Hindlimb muscle (tissue), 1 donor: ENCODE measurements around the gene TBC1D2. TPM values are rescaled to one million over a fixed set of nuclear protein-coding genes. Genes with fewer than 3 reads are reported as not detected.
A peak's percentile ranks its signal among the peaks of the same experiment; 100 is the strongest.

Source experiments
- DNase-seq: peaks from one replicate; pipeline ENCODE4 v3.0.0-alpha.2; 2013
- polyA plus RNA-seq: library from polyadenylated mRNA; unstranded; fragments of 120-200 nt; gene quantifications from one replicate; pipeline ENCODE4 v1.2.1, GENCODE V29; 2013; ENCODE audit not compliant: insufficient read length

TBC1D2 gene
- polyA plus RNA-seq, 1 donor = 3.6 TPM

DNA sequence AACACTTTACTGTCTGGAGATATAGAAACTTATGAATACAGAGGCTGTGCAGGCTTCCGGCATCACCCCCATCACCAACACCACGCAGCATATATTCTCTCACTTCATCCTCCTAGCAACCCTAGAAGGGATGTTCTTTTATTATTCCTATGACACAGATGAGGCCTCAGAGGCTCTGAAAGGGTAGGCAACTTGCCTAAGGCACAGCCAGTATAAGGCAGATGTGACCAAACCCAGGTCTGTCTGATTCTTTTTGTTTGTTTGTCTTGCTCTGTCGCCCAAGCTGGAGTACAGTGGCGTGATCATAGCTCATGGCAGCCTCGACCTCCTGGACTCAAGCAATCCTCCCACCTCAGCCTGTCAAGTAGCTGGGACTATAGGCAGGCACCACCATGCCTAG lies 40.2 kb downstream of the TBC1D2 start:
- DNase-seq = no peak

- DNase-seq = no peak
These were observed 40.6 kb downstream of the TBC1D2 start for GRCh38 chr9:98214811-98215210.

GRCh38 chr9:98211260-98211659 lies 44.2 kb downstream of the TBC1D2 start:
- no peak for DNase-seq

DNA sequence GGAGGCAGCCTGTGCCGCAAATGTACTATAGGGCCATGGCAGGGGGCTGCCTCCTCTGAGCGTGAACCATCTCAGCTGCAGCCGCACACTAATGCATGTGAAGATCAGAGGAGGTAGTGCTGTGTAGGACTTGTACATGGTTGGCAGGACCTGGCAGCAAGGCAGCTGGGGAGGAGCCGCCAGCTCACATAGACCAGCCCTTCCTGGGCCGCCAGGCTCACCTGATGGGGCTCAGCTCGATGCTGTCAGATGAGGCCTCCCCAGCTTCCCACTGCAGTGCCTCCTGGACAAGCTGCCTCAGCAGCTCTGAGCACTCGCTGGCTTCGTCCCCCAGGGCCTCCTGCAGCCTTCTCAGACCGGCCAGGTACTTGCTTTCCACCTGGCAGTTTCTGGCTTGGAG lies 45.0 kb downstream of the TBC1D2 start:
- no peak for DNase-seq

DNA sequence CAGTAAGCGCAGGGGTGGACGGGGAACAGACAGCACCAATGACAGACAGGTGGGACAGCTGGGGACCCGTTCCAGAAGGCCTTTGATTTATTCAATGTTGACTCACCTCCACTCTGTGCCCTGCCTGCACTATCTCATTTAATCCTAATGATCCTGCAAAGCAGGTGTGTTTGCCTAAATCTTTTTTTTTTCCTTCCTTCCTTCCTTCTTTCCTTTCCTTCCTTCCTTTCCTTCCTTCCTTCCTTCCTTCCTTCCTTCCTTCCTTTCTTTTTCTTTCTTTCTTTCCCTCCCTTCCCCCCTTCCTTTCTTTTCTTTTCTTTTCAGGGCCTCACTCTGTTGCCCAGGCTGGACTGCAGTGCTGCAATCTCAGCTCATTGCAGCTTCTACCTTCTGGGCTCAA lies 45.9 kb downstream of the TBC1D2 start:
- DNase-seq = no peak

- no peak for DNase-seq
These were observed 46.8 kb downstream of the TBC1D2 start for GRCh38 chr9:98208635-98209034.

GRCh38 chr9:98207606-98208005 lies 47.8 kb downstream of the TBC1D2 start:
- DNase-seq = no peak

DNA sequence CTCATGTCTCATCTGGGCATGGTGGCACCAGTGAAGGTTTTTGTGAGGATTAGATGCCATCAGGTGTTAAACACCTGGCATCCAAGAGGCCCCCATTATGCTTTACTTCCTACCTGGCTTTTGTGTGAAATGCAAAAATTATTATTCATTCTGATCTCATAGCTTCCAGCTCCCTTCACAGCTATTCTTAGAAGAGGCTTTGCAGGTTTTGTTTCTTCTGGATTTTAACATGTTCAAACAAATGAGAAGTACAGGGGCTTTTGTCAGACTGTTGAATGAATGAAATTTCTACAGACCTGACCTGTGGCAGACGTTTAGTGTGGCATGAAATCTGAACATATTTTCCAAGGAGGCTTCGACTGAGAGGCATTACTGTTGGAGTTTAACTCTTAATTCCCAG lies 48.7 kb downstream of the TBC1D2 start:
- no peak for DNase-seq

- no peak for DNase-seq
These were observed 50.8 kb downstream of the TBC1D2 start for GRCh38 chr9:98204692-98205091.

DNA sequence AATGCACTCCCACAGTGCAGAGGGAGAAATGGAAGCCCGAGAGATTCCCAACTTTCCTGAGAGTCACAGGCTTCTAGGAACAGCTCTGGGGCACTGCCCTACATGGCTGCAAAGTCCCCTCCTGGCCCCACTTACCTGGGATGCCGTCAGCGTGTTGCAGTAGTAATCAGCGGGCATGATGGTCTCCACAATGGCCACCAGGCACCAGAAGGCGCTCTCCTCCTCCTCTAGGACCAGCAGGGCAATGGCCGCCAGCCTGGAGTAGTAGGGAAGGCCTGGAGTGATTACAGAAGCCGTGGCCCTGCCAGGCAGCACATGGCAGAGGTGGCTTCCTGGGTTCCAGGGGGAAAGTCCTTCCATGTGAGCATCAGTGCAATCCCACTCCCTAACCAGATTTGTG lies 52.3 kb downstream of the TBC1D2 start:
- no peak for DNase-seq

GRCh38 chr9:98202252-98202651 lies 53.2 kb downstream of the TBC1D2 start:
- no peak for DNase-seq

DNA sequence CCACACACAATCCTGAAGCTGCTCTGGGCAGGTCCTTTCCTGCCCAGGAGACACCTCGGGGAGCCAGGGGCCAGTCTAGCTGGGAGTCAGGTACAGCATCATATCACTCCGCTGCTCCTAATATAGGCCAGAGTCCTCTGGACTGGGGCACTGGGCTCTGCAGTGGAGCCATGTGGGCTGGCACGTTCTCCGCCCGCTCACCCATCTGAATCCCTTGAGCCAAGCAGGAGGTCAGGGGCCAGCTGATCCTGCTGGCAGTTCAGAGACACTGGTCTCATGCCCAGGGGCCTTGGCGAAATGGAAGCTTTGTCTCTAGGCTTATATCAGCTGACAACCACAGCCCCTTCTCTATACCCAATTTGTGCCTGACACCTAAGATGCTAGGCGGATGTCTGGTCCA lies 53.7 kb downstream of the TBC1D2 start:
- no peak for DNase-seq

DNA sequence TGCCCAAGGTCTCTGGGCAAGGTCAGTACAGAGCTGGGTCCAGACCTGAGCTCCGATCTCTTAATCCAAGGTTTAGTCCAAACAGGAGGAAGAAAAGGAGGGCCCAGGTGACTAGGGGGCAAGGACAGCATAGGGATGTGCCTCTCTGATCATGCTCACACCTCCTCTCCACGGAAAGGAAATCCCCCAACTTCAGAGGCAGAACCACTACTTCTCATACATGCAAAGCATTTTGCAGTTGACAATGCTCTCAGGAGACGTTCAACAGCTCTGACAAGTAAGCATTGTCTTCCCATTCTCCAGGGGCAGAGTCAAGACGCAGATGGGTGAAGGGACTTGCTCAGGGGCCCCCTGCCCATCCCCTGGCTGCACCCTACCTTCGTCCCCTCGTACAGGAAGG lies 54.3 kb downstream of the TBC1D2 start:
- no peak for DNase-seq

DNA sequence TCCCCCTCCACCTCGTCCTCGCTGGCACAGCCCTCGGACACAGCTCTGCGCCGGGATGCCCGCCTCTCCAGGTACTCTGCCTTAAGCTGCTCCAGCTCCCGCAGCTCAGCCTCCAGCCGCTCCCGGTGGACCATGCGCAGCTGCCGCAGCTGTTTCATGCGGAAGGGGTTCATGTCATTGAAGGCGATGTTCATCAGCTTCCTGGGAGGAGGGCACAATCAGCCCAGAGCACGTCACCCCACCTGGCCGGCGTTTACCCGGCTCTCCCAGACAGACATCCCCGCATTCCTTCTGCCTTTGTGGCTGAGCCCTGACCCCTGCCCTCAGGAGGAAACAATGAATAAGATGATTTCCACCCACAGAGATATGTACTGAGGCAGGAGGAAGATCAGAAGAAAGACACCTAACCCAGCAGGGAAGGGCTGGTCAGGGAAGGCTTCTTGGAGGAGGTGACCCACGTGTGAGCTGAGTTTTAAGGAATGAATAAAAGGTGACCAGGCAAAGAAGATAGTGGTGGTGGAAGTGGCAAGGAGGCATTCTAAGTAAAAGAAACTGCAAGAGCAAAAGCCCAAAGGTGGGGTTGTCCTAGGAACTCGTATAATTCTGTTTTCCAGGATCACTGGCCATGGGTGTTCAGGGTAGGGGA lies 55.9 kb downstream of the TBC1D2 start:
- DNase-seq = no peak

- DNase-seq = no peak
These were observed 59.8 kb downstream of the TBC1D2 start for GRCh38 chr9:98195671-98196070.

GRCh38 chr9:98193336-98193944 lies 62.0 kb downstream of the TBC1D2 start:
- DNase-seq = no peak

GRCh38 chr9:98192503-98193335 lies 62.7 kb downstream of the TBC1D2 start, which contains the start of gene CORO2A:
TSS of gene CORO2A (minus strand) at chr9:98192637. CDS start at chr9:98157660, 34,977 bp downstream.
- peak; percentile 40 for DNase-seq

GRCh38 chr9:98191671-98192502 lies 63.6 kb downstream of the TBC1D2 start:
- DNase-seq = no peak

DNA sequence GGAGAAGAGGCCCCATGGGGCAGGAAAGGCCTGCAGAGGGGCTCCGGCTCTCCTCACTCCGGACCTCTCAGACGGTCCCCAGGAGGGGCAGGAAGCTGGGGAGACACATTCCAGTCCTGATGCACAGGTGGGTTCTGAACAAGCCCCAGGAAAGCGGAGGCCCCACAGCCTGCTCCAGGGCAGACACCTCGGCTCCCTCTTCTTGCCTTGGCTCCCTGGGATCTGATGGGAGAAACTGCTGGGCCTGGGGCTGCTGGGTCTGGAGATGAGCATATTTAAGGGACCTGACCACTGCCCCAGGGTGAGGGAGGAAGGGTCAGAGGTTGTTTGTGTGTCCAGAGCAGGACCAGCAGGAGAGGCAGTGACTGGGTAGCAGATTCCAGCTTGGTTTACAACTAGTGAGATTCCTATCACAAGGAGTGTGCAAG lies 64.3 kb downstream of the TBC1D2 start:
- DNase-seq = no peak

DNA sequence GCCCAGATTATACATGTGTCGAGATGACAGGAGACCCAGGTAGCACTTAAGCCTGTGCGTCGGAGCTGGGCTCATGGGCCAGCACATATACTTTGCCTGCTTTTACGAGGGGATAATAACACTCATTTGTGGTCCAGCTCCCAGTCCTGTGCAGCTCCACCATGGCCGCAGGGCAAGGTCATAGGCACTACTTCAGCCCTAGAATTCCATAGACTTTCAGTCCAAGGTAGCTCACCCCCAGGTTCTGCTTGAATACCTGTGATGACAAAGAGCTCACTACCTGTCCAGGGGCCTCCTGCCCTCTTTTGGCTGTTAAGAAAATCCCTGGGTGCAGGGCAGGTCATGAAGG lies 64.7 kb downstream of the TBC1D2 start:
- no peak for DNase-seq

DNA sequence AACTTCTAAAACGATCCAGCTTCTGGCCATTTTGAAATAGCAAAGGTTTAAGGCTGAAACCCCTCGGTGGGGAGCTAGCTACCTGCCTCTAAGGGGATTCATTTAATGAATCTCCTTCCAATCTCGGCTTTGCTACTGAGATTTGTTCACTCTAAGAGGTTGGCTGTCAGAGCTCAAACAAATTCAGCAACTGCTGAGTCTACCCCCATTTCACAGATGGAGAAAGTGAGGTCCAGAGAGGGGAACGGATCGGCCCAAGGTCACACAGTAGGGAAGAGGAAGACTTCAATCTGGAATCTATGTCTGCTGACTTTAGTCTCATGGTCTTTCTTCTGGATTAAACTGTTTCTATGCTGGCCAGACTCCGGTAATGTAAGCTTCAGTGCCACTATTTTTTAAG lies 66.0 kb downstream of the TBC1D2 start:
- DNase-seq = no peak

GRCh38 chr9:98187926-98188325 lies 67.5 kb downstream of the TBC1D2 start:
- no peak for DNase-seq

GRCh38 chr9:98186236-98186635 lies 69.2 kb downstream of the TBC1D2 start:
- no peak for DNase-seq
